Fibroblast of skin of left biceps (primary cell): ENCODE results near the gene ST13.
"Not testable (repeated sequence)": the region's sequence is repeated elsewhere in the genome, so short reads cannot be mapped to it uniquely, and the experiment has no call there.

Experiments used
- DNase-seq, 2 experiments: peaks; one replicate each; pipeline ENCODE4 v3.0.0-alpha.2; 2013; ENCODE audit warnings: low read depth in 2 of 2

The ST13 gene

DNA sequence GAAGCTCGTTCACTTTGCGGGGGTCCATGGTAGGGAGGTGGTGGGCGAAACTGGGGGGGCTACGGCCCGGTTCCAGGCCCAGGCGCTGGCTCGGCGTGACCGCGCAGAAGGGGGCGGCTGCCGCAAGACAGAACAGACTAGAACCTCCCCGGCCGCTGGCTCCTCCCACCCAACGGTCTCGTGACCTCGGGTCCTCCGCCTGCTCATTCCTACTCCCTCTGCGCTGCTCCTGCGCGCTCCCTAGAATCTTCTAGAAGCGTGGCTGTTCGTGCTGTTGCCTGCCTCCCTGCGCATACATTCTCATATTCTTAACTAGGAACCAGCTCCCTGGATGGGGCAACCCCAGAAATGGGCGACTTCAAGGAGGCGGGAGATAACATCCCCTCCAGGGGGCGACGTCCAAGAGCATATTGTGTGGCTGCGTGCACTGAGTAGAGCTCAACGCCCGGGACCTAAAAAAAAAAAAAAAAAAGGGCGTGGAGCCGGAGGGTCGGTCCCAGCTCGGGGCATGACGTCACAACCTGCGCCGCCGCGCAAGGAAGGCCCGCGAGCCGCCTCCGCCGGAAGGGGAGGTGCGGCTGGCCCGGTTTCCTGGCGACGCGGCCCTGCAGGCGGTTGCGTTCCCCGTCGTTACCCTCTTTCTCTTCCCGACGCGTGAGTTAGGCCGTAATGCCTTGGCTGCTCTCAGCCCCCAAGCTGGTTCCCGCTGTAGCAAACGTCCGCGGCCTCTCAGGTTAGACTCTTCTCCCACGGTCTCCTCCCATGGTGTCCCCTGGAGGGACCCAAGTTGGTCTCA lies at the start of gene ST13, which contains the start of gene XPNPEP3:
Gene ST13, minus strand, starts transcription at position 127 of the 796 bp plus-strand sequence. Its CDS starts 99 bp downstream, at position 28.
Gene XPNPEP3, plus strand, starts transcription at position 636 of the 796 bp plus-strand sequence. Its CDS starts 34 bp downstream, at position 670.
- DNase-seq: peak; percentile 91 to 92

DNA sequence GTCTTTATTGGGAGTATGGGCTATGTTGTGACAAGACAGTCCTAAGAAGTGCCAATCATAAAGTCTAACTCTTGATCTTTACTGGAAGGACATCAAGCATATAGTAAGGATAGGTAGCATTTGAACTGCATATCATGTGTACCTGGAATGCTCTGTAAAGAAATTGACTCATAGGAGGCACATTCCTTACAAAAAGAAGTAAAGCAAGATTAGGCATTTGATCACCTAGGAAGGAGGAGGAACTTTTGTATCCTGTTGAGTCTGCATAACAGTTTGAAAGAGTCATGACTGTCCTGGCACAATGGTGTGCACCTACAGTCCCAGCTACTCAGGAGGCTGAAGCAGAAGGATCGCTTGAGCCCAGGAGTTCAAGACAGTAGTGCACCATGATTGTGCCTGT lies 47.7 kb upstream of the ST13 start:
- no peak for DNase-seq

DNA sequence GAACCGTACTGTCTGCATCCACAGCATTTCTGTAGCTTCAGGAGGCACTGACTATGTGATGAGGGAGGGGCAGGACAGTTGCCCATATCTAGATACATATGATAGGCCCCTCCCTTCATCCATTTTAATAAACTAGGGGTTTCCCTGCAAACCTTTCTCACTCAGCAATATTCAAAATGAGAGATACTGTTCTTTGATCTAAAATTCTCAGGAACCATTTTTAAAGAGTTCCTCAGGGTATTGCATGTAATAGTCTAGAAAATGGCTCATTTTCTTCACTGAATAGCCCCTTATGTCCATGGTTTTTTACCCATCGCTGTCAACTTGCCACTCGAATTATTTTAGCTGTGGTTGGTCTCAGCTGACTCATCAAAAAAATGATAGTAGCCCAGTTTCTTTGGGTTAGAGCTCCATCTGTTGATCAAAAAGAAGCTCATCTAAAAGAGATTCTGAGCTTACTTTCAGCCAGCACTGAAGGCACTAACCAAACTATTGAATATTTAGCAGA lies 42.5 kb upstream of the ST13 start:
- DNase-seq: peak; percentile 25 to 42

DNA sequence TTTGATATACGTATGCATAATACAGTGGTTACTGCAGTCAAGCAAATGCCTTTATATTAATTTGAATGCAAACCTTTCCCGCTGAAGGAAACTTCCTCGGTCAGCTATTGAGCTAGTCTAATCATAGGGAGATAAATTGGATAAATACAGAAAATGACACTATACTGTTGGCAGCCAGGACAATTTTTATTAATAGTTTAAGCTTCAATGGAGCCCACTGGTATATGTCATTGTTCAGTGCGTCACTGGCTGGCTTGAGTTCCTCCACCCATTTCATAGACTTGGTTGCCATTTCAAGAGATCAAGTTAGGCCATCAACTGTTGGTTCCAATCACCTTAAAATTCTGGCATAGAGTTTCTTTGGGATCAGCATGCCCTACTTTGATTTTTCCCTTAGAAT lies 38.0 kb upstream of the ST13 start:
- no peak for DNase-seq

- peak; percentile 5 to 7 for DNase-seq
Observed at GRCh38 chr22:40890881-40891280, 34.4 kb upstream of the ST13 start.

GRCh38 chr22:40889116-40889515 lies 32.7 kb upstream of the ST13 start:
- no peak for DNase-seq

- DNase-seq: no peak
Observed at GRCh38 chr22:40878922-40879321, 22.5 kb upstream of the ST13 start.

DNA sequence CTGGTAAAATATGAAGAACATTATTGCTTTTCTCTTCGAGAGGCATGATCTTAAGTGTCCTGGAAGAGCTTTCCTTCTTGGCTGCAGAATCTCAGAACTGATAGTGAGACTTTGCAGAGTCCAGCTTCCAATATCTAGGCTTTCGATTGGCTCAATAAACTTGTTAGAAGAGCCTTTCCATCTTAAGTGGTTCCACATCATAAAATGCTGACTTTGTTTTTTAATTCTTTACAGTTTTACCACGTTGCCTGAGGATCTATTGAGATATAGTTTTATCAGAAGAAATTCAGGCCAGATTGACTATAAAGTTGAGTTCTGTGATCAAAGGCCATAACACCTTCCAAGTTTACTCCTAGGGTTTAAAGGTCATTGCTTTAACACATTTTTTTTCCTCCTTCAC lies 21.0 kb upstream of the ST13 start:
- DNase-seq: no peak

DNA sequence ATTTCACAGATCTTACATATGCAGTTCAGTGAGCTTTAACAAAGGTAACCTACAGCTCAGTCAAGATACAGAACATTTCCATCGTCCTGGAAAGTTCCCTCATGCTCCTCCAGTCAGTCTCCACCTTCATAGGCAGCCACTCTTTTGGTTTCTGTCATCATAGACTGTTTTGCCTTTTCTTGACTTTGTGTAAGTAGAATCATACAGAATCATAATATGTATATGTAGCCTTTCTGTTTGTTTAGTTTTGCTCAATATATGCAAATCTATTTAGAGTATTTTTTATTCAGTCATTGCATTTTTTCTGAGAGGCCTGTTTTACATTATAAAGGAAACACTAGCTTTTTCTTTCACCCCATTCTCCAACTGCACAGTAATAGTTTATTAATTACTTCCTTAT lies 20.5 kb upstream of the ST13 start:
- no peak for DNase-seq

- DNase-seq: no peak
Observed at GRCh38 chr22:40875111-40875510, 18.7 kb upstream of the ST13 start.

DNA sequence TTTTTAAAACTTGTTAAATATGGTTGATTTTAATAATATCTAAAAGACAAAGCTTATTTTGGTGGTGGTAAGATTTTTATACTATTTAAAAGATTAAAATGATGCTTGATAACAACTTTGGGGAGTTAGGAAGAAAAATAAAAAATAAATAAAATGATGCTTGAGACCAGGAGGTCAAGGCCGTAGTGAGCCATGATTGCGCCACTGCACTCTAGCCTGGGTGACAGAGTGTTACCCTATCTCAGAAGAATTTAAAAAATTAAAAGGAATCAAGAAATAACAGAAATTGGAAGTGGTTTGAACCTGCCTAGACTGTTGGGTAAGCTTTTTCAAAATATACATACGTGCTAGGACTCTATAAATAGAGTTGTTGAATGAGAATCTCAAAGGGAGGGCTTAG lies 17.6 kb upstream of the ST13 start:
- DNase-seq: no peak

GRCh38 chr22:40868379-40868778 lies 11.9 kb upstream of the ST13 start:
- DNase-seq: not testable (repeated sequence)

DNA sequence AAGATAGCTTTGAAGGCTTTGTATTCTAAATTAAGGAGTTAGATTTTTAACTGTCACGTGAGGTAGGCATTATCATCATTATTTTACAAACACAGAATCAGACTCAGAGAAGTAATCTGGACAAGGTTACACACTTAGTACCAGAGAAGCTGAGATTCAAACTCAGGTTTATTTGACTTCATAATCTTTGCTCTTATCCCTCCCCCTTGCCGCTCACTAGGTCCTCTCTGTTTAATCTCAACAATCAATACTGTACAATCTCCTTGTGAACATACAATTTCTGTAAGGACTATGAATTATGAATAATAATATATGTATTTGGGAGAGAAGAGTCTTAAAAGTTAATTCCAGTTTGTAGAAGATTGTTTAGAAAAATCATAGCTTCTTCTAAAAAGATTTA lies 10.7 kb upstream of the ST13 start:
- no peak for DNase-seq

GRCh38 chr22:40862537-40862936 lies 6.1 kb upstream of the ST13 start:
- DNase-seq: no peak

DNA sequence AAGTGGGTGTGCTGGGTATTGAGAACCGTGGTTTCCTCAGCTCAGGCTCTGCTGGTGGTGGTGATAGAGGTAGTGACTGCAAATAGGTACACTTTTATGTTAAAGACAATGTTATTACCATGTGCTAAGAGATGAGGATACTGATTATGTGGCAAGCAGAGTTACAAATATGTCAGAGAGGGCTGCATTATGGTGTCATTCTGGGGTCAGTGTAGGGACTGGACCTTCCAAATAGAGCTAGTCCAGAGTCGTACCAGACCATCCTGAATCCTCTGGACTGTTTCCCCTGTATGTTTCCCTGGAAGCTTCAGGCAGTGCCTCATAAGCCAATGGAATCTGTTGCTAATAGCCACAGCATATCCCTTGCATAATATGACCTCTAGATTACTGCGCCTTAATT lies 5.6 kb upstream of the ST13 start, which contains the start of gene DNAJB7:
Gene DNAJB7, minus strand, starts transcription at position 101 of the 400 bp plus-strand sequence. CDS start 119 bp downstream, outside the sequence.
- DNase-seq: no peak

GRCh38 chr22:40857309-40857855 lies 943 bp upstream of the ST13 start:
- no peak for DNase-seq

GRCh38 chr22:40855979-40856512 lies 393 bp downstream of the ST13 start:
- DNase-seq: no peak

DNA sequence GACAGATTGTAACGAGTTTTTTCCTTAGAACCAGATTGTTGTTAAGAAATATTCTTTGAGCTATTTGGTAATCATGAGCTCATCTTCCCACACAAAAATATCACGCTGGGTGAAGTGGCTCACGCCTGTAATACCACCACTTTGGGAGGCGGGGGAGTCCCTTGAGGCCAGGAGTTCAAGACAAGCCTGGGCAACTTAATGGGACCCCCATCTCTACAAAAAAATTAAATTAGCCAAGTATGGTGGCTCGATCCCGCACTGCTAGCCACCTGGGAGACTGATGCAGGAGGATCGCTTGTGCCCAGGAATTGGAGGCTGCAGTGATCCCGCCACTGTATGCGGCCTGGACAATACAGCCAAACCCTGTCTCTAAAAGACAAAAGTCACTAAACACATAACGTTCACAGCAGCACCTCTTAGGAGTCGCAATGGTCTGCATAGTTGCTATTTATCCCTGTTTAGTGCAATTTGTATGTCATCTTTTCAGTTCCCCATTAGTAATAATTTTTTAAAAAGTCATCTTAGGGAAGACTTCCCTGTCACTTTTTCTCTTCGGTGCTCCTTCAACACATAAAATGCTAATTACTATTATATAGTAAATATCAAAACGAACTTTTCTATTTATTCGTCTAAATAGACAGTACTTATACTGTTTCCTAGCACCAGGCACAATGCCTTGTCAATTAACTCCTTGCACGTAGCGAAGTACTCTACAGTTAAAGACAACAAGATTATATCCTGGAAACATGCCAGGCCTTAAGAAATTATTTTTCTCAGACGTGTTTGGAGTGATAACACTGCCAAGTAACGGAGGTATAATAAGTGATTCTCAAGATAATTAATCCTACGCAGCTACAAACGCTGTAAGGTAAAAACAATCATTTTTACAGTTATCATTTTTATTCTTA lies 1.1 kb downstream of the ST13 start:
- no peak for DNase-seq

GRCh38 chr22:40853961-40854360 lies 2.5 kb downstream of the ST13 start:
- no peak for DNase-seq

DNA sequence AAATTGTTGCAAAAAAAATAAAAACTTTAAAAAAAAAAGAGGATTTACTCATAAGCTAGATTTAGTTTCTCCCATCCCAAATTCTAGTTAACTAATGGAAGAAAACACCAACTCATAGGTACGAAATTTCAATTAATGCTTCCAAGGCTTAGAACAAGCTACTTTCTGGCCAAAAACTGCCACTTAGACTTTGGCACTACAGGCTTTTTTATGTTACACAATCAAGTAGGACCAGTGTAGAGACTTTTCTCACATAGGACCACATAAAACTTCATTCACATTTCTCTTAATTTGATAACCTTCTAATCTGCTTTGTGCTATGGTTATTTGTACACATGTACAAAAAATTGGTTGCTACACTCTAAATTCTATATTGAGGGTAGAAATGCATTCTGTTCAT lies 3.1 kb downstream of the ST13 start:
- DNase-seq: no peak

- not testable (repeated sequence) for DNase-seq
Observed at GRCh38 chr22:40845816-40846215, 10.6 kb downstream of the ST13 start.

DNA sequence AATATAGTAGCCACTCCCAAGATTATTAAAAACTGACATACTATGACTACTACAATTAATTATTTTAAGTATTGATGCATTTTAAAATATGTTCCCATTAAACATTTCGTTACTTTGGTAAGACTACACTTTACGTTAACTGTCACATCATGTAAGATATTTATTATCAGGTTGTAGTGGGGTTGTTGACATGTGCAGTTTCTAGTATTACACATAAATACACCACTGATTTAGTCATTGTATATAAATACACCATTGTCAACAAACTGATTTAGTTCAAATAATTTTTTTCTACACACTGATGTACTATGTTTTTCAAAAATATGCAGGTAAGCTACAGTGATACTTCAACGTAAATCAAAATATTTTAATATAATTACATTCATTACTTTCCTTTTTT lies 11.5 kb downstream of the ST13 start:
- no peak for DNase-seq
